ENCODE measurements around the gene PDGFA. TPM values are rescaled to one million over a fixed set of nuclear protein-coding genes. Genes with fewer than 3 reads are reported as not detected.

PDGFA gene
- total RNA-seq, 2 experiments from 2014 or later = not detected

DNA sequence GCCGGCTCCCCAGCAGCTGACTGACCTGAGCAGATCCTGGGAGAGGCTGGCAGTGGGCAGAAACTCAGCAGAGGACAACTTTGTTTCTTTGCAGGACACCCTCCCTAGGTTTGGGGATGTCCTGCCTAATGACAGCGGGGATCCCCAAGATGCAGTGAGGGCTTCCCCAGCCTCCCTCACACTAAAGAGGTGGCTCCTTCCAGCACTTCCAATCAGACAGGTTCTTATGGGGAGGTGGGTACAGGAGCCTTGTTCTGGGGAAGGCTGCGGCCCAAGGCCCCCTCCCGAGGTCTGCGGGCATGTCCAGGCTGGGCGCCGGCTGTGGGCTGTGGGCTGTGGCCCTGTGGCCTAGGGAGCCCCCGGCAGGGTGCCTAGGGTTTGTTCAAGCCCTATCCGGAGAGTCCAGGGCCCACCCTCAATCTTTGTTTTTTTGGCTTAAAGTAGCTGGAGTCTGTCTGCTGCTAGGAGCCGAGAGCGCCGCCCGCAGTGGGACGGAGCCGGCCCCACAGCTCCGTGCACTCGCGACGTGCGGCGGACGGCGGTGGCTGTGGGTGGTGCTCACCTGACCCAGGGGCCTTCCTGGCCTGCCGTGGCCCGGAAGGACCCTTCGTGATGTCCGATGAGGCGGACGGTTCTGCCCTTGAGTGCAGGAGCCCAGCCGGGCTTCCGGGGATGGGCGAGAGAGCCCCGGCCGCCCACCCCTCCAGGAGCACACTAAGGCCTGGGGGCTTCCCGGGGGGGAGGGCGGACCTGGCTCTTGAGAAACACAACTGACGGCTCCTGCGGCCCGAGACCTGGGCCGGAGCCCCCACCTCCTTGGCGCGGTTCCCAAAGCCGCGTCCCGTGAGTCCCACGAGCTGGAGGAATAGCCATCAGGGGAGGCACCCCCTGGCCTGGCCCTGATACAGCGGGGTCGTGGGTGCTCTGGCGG, 57.2 kb downstream of the PDGFA start:
- H3K4me3 ChIP-seq (ENCODE audit: low read depth, low read length, poor library complexity, severe bottlenecking) = no peak overlapping the region
- no peaks in the 10 kb centered on the region for H3K9me3 ChIP-seq (ENCODE audit: low read length)
- H3K27ac ChIP-seq (ENCODE audit: low read depth, low read length, poor library complexity, severe bottlenecking) = no peak overlapping the region
- ChIA-PET POLR2A (no interaction called here), CTCF (ENCODE audit: unreplicated experiment) (no interaction called here)
- H3K4me1 ChIP-seq (ENCODE audit: insufficient read depth, low read length, poor library complexity, severe bottlenecking) = no peaks in the 10 kb centered on the region
- H3K79me2 ChIP-seq (ENCODE audit: insufficient read depth, low read depth, low read length) = no peaks in the 10 kb centered on the region
- no peaks in the 10 kb centered on the region for H4K20me1 ChIP-seq (ENCODE audit: insufficient read depth, low read length)
- TF ChIP-seq, protein P1, sequence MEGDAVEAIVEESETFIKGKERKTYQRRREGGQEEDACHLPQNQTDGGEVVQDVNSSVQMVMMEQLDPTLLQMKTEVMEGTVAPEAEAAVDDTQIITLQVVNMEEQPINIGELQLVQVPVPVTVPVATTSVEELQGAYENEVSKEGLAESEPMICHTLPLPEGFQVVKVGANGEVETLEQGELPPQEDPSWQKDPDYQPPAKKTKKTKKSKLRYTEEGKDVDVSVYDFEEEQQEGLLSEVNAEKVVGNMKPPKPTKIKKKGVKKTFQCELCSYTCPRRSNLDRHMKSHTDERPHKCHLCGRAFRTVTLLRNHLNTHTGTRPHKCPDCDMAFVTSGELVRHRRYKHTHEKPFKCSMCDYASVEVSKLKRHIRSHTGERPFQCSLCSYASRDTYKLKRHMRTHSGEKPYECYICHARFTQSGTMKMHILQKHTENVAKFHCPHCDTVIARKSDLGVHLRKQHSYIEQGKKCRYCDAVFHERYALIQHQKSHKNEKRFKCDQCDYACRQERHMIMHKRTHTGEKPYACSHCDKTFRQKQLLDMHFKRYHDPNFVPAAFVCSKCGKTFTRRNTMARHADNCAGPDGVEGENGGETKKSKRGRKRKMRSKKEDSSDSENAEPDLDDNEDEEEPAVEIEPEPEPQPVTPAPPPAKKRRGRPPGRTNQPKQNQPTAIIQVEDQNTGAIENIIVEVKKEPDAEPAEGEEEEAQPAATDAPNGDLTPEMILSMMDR (conservative IDR thresholded peaks at IDR 0.05; ENCODE audit: low read length) = no peak
- no peak for TF ChIP-seq EZH2phosphoT487 (IDR thresholded peaks at IDR 0.05; ENCODE audit: borderline replicate concordance, low read depth, low read length)
- no peaks in the 10 kb centered on the region for H3K9me2 ChIP-seq (ENCODE audit: insufficient read depth, low read length)
- no peak overlapping the region for H2AFZ ChIP-seq (ENCODE audit: low read length)
- intact Hi-C loops (cut with micrococcal nuclease; ENCODE audit: unreplicated experiment) = no loop called here
- H3K36me3 ChIP-seq (ENCODE audit: insufficient read depth, low read length) = no peaks in the 10 kb centered on the region
- no peak for DNase-seq (ENCODE audit: low spot score)
- no TSS peak for BruUV-seq (replicated peaks)
- H3K4me2 ChIP-seq (ENCODE audit: low read length) = no peak overlapping the region

DNA sequence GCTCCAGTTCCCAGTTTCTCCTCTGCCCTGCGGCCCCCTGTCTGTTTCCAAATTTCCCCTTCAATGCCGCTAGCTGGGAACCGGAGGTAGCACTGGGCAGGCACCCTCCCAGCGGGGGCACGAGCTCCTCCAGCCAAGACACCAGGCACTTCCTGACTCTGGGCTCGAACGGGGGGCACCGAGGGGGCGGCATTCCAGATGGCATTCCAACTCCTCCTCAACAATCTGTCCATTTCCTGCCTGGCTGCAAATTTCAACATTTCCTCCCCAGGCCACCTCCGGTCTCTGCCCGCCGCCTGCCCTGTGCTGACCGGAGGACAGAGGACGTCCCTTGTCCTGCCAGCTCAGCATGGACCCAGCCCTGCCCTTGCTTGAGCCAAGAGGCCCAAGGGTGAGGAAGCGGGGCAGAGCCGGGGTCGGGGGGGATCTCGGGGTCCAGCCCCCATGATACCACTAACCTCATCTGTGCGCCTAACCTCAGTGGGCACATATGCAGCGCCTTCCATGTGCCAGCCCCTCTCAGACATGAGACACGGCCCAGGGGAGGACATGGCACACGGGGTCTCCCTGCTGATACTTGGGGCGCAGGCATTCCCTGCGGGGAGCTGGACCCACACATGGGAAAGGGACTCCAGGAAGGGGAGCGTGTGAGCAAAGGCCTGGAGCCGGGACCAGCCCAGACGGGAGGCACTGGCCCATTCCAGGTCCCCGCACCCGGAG, 58.0 kb downstream of the PDGFA start:
- intact Hi-C loops (cut with micrococcal nuclease; ENCODE audit: unreplicated experiment) = no loop called here
- Histone ChIP-seq H3K36me3 (ENCODE audit: insufficient read depth, low read length) (no peaks in the 10 kb centered on the region), H3K79me2 (ENCODE audit: insufficient read depth, low read depth, low read length) (no peaks in the 10 kb centered on the region), H3K4me1 (ENCODE audit: insufficient read depth, low read length, poor library complexity, severe bottlenecking) (no peaks in the 10 kb centered on the region), H3K27ac (ENCODE audit: low read depth, low read length, poor library complexity, severe bottlenecking) (no peak overlapping the region), H2AFZ (ENCODE audit: low read length) (no peak overlapping the region), H4K20me1 (ENCODE audit: insufficient read depth, low read length) (no peaks in the 10 kb centered on the region), H3K4me3 (ENCODE audit: low read depth, low read length, poor library complexity, severe bottlenecking) (no peak overlapping the region), H3K9me3 (ENCODE audit: low read length) (no peaks in the 10 kb centered on the region), H3K4me2 (ENCODE audit: low read length) (no peak overlapping the region), H3K9me2 (ENCODE audit: insufficient read depth, low read length) (no peaks in the 10 kb centered on the region)
- no TSS peak for BruUV-seq (replicated peaks)
- ChIA-PET POLR2A (no interaction called here), CTCF (ENCODE audit: unreplicated experiment) (no interaction called here)
- no peak for DNase-seq (ENCODE audit: low spot score)
- TF ChIP-seq EZH2phosphoT487 (IDR thresholded peaks at IDR 0.05; ENCODE audit: borderline replicate concordance, low read depth, low read length) = no peak
- TF ChIP-seq, protein P1 (conservative IDR thresholded peaks at IDR 0.05; ENCODE audit: low read length) = no peak

- ChIA-PET POLR2A (no interaction called here), CTCF (ENCODE audit: unreplicated experiment) (no interaction called here)
- no TSS peak for BruUV-seq (replicated peaks)
- Histone ChIP-seq H2AFZ (ENCODE audit: low read length) (no peak overlapping the region), H3K27ac (ENCODE audit: low read depth, low read length, poor library complexity, severe bottlenecking) (no peak overlapping the region), H3K9me2 (ENCODE audit: insufficient read depth, low read length) (no peaks in the 10 kb centered on the region), H3K4me2 (ENCODE audit: low read length) (no peak overlapping the region), H3K4me1 (ENCODE audit: insufficient read depth, low read length, poor library complexity, severe bottlenecking) (no peaks in the 10 kb centered on the region), H3K9me3 (ENCODE audit: low read length) (no peaks in the 10 kb centered on the region), H3K36me3 (ENCODE audit: insufficient read depth, low read length) (no peaks in the 10 kb centered on the region), H3K79me2 (ENCODE audit: insufficient read depth, low read depth, low read length) (no peaks in the 10 kb centered on the region), H4K20me1 (ENCODE audit: insufficient read depth, low read length) (no peaks in the 10 kb centered on the region), H3K4me3 (ENCODE audit: low read depth, low read length, poor library complexity, severe bottlenecking) (no peak overlapping the region)
- intact Hi-C loops (cut with micrococcal nuclease; ENCODE audit: unreplicated experiment) = no loop called here
- TF ChIP-seq, protein P1 (conservative IDR thresholded peaks at IDR 0.05; ENCODE audit: low read length) = no peak
- no peak for TF ChIP-seq EZH2phosphoT487 (IDR thresholded peaks at IDR 0.05; ENCODE audit: borderline replicate concordance, low read depth, low read length)
- DNase-seq (ENCODE audit: low spot score) = no peak
Measured at GRCh38 chr7:461117-461452, 58.6 kb downstream of the PDGFA start.
